ENCODE data around the gene IL36A.

Gene IL36A

GRCh38 chr2:112989611-112990010 is 15.6 kb upstream of the IL36A start:
- no peak overlapping the region for H3K27ac ChIP-seq
- TF ChIP-seq CTCF (conservative IDR thresholded peaks at IDR 0.05) = no peak

GRCh38 chr2:112993831-112994230 is 11.4 kb upstream of the IL36A start:
- H3K27ac ChIP-seq = no peak overlapping the region
- TF ChIP-seq CTCF (conservative IDR thresholded peaks at IDR 0.05) = no peak

- H3K27ac ChIP-seq = no peak overlapping the region
- TF ChIP-seq CTCF (conservative IDR thresholded peaks at IDR 0.05) = no peak
These were observed 10.6 kb upstream of the IL36A start for GRCh38 chr2:112994648-112995047.

GRCh38 chr2:112995346-112995920 is 9.8 kb upstream of the IL36A start:
- TF ChIP-seq CTCF (conservative IDR thresholded peaks at IDR 0.05) = no peak
- H3K27ac ChIP-seq = no peak overlapping the region

GRCh38 chr2:112996635-112997034 is 8.6 kb upstream of the IL36A start:
- no peak overlapping the region for H3K27ac ChIP-seq
- TF ChIP-seq CTCF (conservative IDR thresholded peaks at IDR 0.05) = no peak

GRCh38 chr2:112997151-112997550 is 8.1 kb upstream of the IL36A start:
- H3K27ac ChIP-seq = no peak overlapping the region
- no peak for TF ChIP-seq CTCF (conservative IDR thresholded peaks at IDR 0.05)

GRCh38 chr2:113000436-113000835 is 4.8 kb upstream of the IL36A start:
- TF ChIP-seq CTCF (conservative IDR thresholded peaks at IDR 0.05) = no peak

More at GRCh38 chr2:113000436-113000835, 4.8 kb upstream of the IL36A start:
- no peak overlapping the region for H3K27ac ChIP-seq
